GM15510 (cell line): ENCODE results near the gene INCA1.

ENCODE experiments used
- POLR2A ChIP-seq: IDR thresholded peaks from 3 replicates; pipeline ENCODE4 v1.6.1; 2011; ENCODE audit warnings: borderline replicate concordance; ENCODE audit not compliant: insufficient read length; ENCODE audit errors: extremely low read depth

The INCA1 gene

GRCh38 chr17:4997302-4998026, at the start of gene INCA1, which contains the start of gene KIF1C:
TSS of gene INCA1 (minus strand) at chr17:4997522. CDS start at chr17:4994437, 3,085 bp downstream.
TSS of gene KIF1C (plus strand) at chr17:4997950. CDS start at chr17:5000247, 2,297 bp downstream.
- TF ChIP-seq POLR2A: peak; percentile 53

DNA sequence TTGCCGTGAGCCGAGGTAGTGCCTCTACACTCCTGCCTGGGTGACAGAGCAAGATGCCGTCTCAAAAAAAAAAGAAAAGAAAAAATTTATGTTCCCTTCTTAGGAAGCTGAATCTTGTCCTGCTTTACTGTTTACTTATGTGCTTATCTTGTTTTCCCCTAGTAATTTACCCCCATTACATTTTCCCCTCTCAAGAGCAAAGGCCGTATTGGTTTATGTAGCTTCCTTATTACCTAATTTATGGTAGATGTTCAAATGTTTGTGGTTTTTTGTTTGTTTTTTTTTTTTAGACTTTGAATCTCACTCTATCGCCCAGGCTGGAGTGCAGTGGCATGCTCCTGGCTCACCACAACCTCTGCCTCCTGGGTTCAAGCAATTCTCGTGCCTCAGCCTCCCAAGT, 48.2 kb upstream of the INCA1 start:
- no peak for TF ChIP-seq POLR2A

DNA sequence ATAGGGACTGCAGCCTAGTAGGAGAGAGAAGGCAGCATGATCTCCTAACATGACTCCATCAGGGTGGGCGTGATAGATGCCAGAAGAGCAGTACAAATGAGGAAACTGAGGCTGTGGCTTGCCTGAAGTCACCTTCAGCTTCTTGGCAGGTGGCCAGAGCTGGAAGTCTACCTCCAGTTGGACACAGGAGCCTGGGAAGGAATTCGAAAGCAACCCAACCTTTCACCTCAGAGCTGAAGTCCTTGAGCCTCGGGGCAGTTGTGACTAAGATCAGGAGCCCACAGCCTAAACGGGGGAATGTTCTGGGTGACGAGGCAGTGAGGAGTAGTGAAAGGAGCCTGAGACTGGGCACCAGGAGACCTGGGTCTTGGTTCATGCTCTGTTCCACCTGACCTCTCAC, 47.3 kb upstream of the INCA1 start:
- no peak for TF ChIP-seq POLR2A

DNA sequence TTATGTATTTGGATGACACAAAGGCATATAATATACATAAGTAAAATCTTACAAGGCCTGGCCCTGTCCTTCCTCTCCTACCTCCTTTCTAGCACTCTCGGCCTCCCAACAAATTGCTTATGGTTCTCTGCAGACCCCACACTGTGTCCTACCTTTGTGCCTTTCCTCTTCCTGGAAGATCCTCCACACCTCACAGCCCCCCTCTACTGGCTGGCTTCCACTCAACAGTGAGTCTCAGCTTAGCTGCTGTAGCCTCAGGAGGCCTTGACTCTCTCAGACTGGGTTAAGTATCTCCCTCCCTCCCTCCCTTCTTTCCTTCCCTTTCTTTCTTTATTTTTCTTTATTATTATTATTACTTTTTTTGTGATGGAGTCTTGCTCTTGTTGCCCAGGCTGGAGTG, 46.2 kb upstream of the INCA1 start:
- no peak for TF ChIP-seq POLR2A

DNA sequence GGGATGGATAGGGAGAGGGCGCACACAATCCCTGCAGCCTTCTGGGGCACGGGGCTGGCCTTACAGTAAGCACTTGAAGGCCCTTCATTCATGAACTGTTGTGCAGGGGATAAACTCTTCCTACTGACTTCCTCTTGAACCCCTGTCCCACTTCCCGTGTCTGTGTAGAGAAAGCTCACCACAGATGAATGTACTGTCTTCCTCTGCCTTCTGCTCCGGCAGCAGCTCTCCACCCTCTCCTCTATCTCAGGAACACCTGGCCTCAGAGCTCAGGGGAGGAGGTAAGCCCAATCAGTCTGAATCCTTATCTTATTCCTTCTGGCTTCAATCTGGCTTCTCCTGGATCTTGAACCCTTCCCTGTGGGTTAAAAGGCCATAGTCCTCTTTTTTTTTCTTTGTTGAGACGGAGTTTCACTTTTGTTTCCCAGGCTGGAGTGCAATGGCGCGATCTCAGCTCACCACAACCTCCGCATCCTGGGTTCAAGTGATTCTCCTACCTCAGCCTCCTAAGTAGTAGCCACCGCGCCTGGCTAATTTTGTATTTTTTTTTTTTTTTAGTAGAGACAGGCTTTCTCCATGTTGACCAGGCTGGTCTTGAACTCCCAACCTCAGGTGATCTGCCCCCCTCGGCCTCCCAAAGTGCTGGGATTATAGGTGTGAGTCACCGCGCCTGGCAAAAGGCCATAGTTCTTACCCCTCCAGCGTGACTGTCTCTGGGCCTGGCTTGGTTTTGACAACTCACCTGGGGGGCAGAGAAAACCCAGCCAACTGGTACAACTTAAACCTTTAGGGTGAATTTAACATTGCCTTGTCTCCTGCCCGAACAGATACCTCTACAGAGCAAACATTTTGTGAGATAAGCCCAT, 45.1 kb upstream of the INCA1 start:
- TF ChIP-seq POLR2A: no peak

DNA sequence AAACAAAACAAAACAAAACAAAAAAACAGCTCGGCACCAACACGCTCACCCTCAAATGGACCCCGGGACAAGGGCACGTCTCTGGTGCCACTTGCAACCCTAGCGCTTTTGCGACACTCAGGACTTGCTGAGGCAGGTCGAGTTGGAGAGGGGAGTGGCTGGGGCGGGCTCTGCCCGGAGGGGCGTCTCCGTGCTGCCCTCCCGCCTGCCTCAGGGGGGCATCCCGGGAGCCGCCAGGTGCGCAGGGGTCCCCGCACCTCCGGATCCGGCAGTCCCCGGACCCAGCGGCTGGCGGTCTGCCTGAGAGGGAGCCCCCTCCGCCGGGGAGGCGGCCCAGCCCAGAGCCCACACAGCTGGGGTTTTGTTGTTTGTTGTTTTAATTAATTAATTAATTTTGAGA, 38.0 kb upstream of the INCA1 start, which contains the start of gene SLC52A1:
SLC52A1 (minus strand) TSS at position 112 of the 400 bp plus-strand sequence. CDS start 820 bp downstream, outside the sequence.
- TF ChIP-seq POLR2A: no peak

DNA sequence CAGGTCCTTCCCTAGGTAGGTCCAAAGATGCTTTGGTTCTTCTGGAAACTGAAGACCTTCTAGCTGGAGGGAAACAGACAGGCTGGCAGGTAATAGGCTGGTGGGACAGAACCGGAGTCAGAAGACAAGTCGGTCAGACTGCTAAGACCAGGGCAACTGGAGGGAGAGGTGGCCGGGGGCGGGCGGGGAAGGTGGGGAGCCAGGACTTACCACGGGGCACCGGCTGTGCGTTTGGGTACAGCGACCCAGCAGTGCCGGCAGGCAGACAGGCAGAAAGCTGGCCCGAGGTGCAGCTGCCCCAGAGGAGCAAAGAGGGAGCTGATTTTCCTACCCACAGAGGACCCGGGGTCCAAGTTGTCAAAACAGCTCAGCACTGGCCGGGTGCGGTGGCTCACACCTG, 37.3 kb upstream of the INCA1 start:
- no peak for TF ChIP-seq POLR2A

DNA sequence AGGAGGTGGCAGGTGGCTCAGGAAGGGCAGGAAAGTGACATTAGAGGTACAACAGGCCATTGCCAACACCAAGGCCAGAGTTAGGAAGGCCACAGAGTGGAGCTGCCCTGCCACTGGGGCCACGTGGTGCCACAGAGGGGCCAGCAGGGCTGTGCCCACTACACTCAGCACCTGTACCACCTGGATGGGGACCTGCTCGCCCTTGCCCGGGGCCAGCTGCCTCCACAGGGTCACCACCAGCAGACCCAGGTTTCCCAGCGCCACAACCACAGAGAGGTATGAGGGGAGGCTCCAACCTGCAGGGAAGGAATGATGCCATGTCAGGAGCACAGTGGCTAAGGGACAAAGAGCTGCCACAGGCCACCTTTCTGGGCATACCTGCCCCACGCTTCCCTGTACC, 36.7 kb upstream of the INCA1 start:
- TF ChIP-seq POLR2A: no peak

- no peak for TF ChIP-seq POLR2A
These were observed 36.2 kb upstream of the INCA1 start for GRCh38 chr17:5033352-5034015.

DNA sequence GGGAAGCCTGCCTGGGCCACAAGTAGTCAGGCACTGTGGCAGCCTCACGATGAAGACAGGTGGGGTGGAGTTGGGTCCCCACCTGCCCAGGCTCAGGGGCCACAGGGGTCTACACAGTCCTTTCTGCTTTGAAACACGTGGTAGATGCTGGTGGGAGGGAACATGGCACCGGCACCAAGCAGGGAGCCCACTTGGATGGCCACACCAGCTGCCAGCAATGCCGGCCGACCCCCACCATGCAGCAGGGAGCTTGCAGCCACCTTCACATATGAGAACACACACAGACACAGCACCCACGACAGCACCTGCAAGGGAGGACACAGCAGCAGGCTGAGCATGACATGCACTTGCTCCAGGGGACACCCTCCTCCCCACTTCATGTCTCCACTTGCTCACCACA, 35.5 kb upstream of the INCA1 start:
- no peak for TF ChIP-seq POLR2A

DNA sequence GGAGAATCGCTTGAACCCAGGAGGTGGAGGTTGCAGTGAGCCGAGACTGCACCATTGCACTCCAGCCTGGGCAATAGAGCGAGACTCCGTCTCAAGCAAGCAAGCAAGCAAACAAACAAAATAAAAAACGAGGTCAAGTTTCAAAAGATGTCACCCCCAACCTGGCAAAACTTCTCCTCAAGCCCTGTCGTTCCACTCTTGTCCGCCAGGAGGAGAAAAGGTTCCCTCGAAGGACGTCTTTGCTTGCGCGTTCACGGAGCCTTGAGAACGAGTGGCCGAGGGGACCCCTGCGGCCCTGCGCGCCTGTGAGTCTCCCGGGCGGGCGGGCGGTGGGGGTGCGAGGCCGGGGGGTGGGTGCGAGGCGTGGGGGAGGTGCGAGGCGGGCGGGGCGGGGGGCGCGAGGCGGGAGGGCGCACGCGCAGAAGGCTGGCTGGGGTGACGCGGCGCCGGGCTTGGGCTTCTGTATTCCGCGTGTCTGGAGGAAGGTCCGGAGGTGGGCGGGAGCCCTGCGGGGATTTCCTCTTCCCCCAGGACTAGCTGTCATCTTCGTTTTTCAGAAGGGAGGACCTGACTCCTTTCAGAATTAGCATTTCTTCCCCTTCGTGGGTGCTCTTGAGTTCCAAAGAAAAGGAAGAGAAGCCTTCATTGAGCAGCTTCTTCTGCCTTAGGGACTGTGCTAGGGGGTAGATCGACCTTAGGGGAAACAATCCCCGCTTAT, 34.2 kb upstream of the INCA1 start:
- no peak for TF ChIP-seq POLR2A

- no peak for TF ChIP-seq POLR2A
These were observed 30.6 kb upstream of the INCA1 start for GRCh38 chr17:5027916-5028315.

GRCh38 chr17:5027299-5027698, 30.0 kb upstream of the INCA1 start:
- TF ChIP-seq POLR2A: no peak

DNA sequence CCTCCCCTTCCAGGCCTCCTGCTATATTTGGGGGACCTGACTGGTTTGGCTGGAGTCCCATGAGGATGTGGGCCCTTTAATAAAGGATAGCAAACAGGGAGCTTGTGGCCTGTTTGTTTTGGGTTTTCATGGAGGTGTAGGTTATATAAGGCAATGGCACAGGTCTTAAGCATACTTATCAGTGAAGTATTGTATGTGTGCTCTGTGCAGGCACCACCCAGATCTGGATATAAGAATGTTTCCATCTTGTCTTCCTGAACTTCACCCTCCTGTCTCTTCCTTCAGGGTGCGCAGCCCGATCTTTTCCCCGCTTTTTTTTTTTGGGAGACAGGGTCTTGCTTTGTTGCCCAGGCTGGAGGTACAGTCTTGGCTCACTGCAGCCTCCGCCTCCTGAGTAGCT, 27.3 kb upstream of the INCA1 start:
- no peak for TF ChIP-seq POLR2A
